Mesothelial cell of epicardium (in vitro differentiated cells): ENCODE results near the gene CHST13. TPM values are rescaled to one million over a fixed set of nuclear protein-coding genes. Genes with fewer than 3 reads are reported as not detected.

ENCODE experiments used
- DNase-seq, 2 experiments: peaks; one replicate each; pipeline ENCODE4 v3.0.0; 2021; ENCODE audit warnings: low spot score in 2 of 2; ENCODE audit not compliant: unreplicated experiment in 2 of 2
- H3K27ac Mint-ChIP-seq: 2 replicates; pipeline ENCODE4 v1.8.0; 2021; ENCODE audit warnings: mixed read lengths
- H3K27me3 Mint-ChIP-seq: 2 replicates; pipeline ENCODE4 v1.8.0; 2021; ENCODE audit warnings: low read depth, mixed read lengths
- H3K36me3 Mint-ChIP-seq: 2 replicates; pipeline ENCODE4 v1.8.0; 2021; ENCODE audit warnings: mixed read lengths
- H3K4me1 Mint-ChIP-seq: 2 replicates; pipeline ENCODE4 v1.8.0; 2021; ENCODE audit warnings: mixed read lengths
- H3K4me3 Mint-ChIP-seq: 2 replicates; pipeline ENCODE4 v1.8.0; 2021; ENCODE audit warnings: mild to moderate bottlenecking, moderate library complexity, mixed read lengths
- H3K9me3 Mint-ChIP-seq: 2 replicates; pipeline ENCODE4 v1.8.0; 2021; ENCODE audit warnings: mixed read lengths
- CTCF ChIP-seq: fragments of 200-600 bp; sonication (generic); IDR thresholded peaks from one replicate; pipeline ENCODE4 v1.5.0; 2021; ENCODE audit warnings: antibody characterized with exemption; ENCODE audit not compliant: unreplicated experiment
- total RNA-seq: library from RNA; stranded (reverse); gene quantifications from 3 replicates; pipeline ENCODE4 v1.2.1, GENCODE V29; 2021

Gene CHST13
- not detected in 3 replicates for total RNA-seq

- TF ChIP-seq CTCF: no peak
- Mint-ChIP-seq H3K27ac (no peak within 1 kb of the TSS), H3K27me3 (peaks cover 71% of the 10 kb centered on the region), H3K36me3 (no peaks in the 10 kb centered on the region), H3K4me1 (no peaks in the 10 kb centered on the region), H3K9me3 (no peaks in the 10 kb centered on the region), H3K4me3 (peak within 1 kb of the TSS; percentile 49)
- peak in 1 of 2 experiments; percentile 56 for DNase-seq
Measured at GRCh38 chr3:126523745-126524428, at the start of gene CHST13. Gene CHST13 (plus strand): TSS chr3:126524155. CDS start chr3:126524333, 178 bp downstream.

- H3K9me3 Mint-ChIP-seq: no peaks in the 10 kb centered on the region
- H3K4me3 Mint-ChIP-seq: peak overlapping the region; percentile 91
- peak in 1 of 2 experiments; percentile 57 for DNase-seq
- H3K27ac Mint-ChIP-seq: peak overlapping the region; percentile 95
- peaks cover 37% of the 10 kb centered on the region for H3K4me1 Mint-ChIP-seq
- no peak for TF ChIP-seq CTCF
- H3K27me3 Mint-ChIP-seq: no peaks in the 10 kb centered on the region
- H3K36me3 Mint-ChIP-seq: peaks cover 8% of the 10 kb centered on the region
Measured at GRCh38 chr3:126474498-126475412, 49.2 kb upstream of the CHST13 start.

- peak; percentile 93 to 95 for DNase-seq
- TF ChIP-seq CTCF: no peak
- peaks cover 37% of the 10 kb centered on the region for H3K4me1 Mint-ChIP-seq
- H3K27ac Mint-ChIP-seq: peak within 1 kb of the TSS; percentile 95
- no peaks in the 10 kb centered on the region for H3K27me3 Mint-ChIP-seq
- H3K4me3 Mint-ChIP-seq: peak within 1 kb of the TSS; percentile 91
- no peaks in the 10 kb centered on the region for H3K9me3 Mint-ChIP-seq
- H3K36me3 Mint-ChIP-seq: peaks cover 5% of the 10 kb centered on the region
Measured at GRCh38 chr3:126475413-126476114, 48.4 kb upstream of the CHST13 start, which contains the start of gene ZXDC. Gene ZXDC (minus strand): TSS chr3:126475891. CDS start chr3:126475865, 26 bp downstream.

- H3K9me3 Mint-ChIP-seq: no peaks in the 10 kb centered on the region
- H3K4me1 Mint-ChIP-seq: peaks cover 39% of the 10 kb centered on the region
- TF ChIP-seq CTCF: no peak
- peak overlapping the region; percentile 82 for H3K27ac Mint-ChIP-seq
- peak overlapping the region; percentile 83 for H3K4me3 Mint-ChIP-seq
- DNase-seq: peak in 1 of 2 experiments; percentile 72
- H3K36me3 Mint-ChIP-seq: no peaks in the 10 kb centered on the region
- no peaks in the 10 kb centered on the region for H3K27me3 Mint-ChIP-seq
Measured at GRCh38 chr3:126476166-126477060, 47.5 kb upstream of the CHST13 start.

DNA sequence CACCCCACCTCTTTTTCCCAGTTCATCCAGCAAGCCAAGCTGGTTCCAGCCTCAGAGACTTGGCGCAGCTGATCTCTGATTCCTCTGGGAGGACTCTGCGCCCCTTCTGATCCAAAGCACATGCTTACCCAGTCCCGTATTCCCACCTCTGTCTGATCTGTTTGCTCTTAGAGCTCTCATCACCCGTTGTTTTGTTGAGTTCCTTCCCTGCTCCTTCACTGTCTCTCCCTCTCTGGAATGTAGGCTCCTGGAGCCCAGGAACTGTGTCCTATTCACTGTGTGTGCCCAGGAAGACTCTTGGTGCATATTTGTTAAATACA is 46.9 kb upstream of the CHST13 start:
- H3K36me3 Mint-ChIP-seq: no peaks in the 10 kb centered on the region
- no peak for DNase-seq
- no peak for TF ChIP-seq CTCF
- no peaks in the 10 kb centered on the region for H3K27me3 Mint-ChIP-seq
- peaks cover 40% of the 10 kb centered on the region for H3K4me1 Mint-ChIP-seq
- peak overlapping the region; percentile 72 for H3K27ac Mint-ChIP-seq
- H3K4me3 Mint-ChIP-seq: peak overlapping the region; percentile 83
- no peaks in the 10 kb centered on the region for H3K9me3 Mint-ChIP-seq
